Measurements from ENCODE around the gene NECAB3. TPM values are rescaled to one million over a fixed set of nuclear protein-coding genes. Genes with fewer than 3 reads are reported as not detected.

Gene NECAB3
- total RNA-seq, 1 donor from 2014 or later = 63.3 TPM

DNA sequence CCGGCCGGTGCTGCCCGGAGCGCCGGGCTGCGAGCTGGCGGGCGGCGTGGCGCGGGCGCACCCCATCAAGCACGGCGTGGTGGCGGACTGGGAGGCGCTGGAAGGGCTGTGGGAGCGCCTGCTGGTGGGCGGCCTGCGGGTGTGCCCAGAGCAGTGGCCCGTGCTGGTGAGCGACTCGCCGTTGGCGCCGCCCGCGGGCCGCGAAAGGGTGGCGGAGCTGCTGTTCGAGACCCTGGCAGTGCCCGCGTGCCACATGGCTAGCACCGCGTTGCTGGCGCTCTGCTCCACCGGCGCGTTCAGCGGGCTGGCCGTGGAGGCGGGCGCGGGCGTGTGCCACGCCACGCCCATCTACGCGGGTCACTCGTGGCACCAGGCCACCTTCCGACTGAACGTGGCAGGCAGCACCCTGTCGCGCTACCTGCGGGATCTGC is 7.0 kb downstream of the NECAB3 start:
- Mint-ChIP-seq H3K27ac (ENCODE audit: unreplicated experiment) (no peak overlapping the region), H3K36me3 (ENCODE audit: low read depth) (peaks cover 12% of the 10 kb centered on the region), H3K9me3 (no peaks in the 10 kb centered on the region), H3K4me1 (peaks cover 58% of the 10 kb centered on the region), H3K27me3 (ENCODE audit: low read depth) (peaks cover 16% of the 10 kb centered on the region), H3K4me3 (no peak overlapping the region)
- DNase-seq (ENCODE audit: low read depth, low spot score) = no peak
- TF ChIP-seq, protein P1, sequence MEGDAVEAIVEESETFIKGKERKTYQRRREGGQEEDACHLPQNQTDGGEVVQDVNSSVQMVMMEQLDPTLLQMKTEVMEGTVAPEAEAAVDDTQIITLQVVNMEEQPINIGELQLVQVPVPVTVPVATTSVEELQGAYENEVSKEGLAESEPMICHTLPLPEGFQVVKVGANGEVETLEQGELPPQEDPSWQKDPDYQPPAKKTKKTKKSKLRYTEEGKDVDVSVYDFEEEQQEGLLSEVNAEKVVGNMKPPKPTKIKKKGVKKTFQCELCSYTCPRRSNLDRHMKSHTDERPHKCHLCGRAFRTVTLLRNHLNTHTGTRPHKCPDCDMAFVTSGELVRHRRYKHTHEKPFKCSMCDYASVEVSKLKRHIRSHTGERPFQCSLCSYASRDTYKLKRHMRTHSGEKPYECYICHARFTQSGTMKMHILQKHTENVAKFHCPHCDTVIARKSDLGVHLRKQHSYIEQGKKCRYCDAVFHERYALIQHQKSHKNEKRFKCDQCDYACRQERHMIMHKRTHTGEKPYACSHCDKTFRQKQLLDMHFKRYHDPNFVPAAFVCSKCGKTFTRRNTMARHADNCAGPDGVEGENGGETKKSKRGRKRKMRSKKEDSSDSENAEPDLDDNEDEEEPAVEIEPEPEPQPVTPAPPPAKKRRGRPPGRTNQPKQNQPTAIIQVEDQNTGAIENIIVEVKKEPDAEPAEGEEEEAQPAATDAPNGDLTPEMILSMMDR (conservative IDR thresholded peaks at IDR 0.05) = no peak

DNA sequence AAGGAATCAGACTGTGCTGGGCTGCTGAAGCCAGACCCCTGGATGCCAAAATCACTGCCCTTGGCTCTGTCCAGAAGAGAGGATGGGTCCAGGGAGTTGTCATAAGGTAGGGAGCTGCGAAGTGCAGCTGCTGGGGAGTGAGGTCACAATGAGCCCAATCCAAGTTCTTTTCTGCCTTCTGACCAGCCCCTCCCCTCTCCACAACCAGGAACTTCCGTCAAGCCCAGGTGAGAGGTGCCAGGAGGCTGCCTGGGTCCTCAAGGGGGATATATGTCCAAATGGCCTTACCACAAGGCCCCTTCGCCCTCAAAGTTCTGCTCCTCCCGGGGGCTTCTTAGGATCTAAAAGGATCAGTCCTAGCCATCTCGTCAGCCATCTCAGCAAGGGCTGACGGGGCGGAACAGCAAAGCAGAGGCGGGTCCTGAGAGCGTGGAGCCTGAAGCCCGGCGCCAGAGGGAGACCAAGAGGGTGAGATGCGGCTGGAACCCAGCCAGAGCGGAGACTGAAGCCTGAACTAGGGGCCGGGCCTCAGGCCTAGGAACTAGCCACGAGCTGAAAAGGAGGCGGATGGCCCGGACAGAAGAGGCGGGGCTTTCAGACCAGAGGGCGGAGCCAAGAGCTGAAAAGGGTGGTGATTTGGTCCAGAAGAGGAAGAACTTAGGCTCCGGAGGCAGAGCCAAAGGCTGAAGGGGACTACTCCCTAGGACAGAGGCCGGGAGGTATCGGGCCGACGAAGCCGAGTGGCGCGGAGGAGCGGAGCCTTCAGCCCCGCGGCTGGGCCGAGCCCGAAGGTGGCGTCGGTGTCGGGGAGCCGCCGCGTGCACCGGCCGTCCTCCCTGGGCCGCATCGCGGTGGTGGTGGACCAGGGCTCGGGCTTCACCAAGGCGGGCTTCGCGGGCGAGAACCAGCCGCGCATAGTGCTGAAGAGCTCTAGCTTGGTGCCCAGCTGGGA is 7.7 kb downstream of the NECAB3 start, which contains the start of gene ACTL10:
ACTL10 (plus strand) TSS at position 651 of the 952 bp plus-strand sequence. CDS start 555 bp downstream, outside the sequence.
- Mint-ChIP-seq H3K4me1 (peaks cover 58% of the 10 kb centered on the region), H3K36me3 (ENCODE audit: low read depth) (peaks cover 12% of the 10 kb centered on the region), H3K9me3 (no peaks in the 10 kb centered on the region), H3K27me3 (ENCODE audit: low read depth) (peaks cover 18% of the 10 kb centered on the region), H3K27ac (ENCODE audit: unreplicated experiment) (peak within 1 kb of the TSS; percentile 58), H3K4me3 (peak within 1 kb of the TSS; percentile 90)
- DNase-seq (ENCODE audit: low read depth, low spot score) = peak; percentile 88
- TF ChIP-seq, protein P1 (conservative IDR thresholded peaks at IDR 0.05) = no peak

GRCh38 chr20:33664762-33665144 is 9.5 kb downstream of the NECAB3 start:
- Mint-ChIP-seq H3K9me3 (no peaks in the 10 kb centered on the region), H3K4me3 (peak overlapping the region; percentile 84), H3K36me3 (ENCODE audit: low read depth) (peaks cover 11% of the 10 kb centered on the region), H3K27me3 (ENCODE audit: low read depth) (peaks cover 14% of the 10 kb centered on the region), H3K4me1 (peaks cover 50% of the 10 kb centered on the region), H3K27ac (ENCODE audit: unreplicated experiment) (peak overlapping the region; percentile 67)
- DNase-seq (ENCODE audit: low read depth, low spot score) = no peak
- TF ChIP-seq, protein P1 (conservative IDR thresholded peaks at IDR 0.05) = no peak

DNA sequence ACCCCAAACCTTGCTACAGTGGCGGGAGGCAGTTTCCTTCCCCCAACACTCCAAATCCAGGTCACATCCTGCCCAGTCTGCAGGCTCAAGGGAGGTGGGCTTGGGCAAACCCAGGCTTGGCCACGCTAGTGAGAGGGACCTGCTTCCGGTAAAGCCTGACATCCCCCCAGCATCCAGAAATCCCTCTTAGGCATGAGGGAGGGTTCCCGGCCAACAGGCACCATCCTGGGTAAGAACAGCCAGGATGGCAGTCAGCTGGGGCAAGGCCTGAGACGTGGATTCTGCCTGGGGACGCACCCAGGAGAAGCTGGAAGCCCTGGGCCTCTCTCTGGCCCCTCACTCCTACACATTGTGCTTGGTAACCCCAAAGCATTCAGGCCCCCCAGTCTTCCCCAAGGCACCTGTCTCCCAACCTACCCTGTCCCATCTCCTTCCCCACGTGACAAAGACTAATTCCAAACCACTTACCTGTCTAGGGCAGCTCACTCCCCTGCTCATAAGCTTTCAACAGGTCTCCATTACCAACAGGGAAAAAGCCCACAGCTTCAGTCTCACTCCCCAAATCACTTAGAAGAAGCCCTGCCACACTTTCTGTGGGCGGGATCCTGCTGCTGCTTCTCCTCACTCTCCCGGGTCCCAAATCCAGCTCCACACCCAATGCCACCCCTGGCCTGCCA is 10.0 kb downstream of the NECAB3 start:
- Mint-ChIP-seq H3K36me3 (ENCODE audit: low read depth) (peaks cover 10% of the 10 kb centered on the region), H3K27ac (ENCODE audit: unreplicated experiment) (peak overlapping the region; percentile 67), H3K27me3 (ENCODE audit: low read depth) (peaks cover 12% of the 10 kb centered on the region), H3K4me1 (peaks cover 49% of the 10 kb centered on the region), H3K4me3 (peak overlapping the region; percentile 84), H3K9me3 (no peaks in the 10 kb centered on the region)
- DNase-seq (ENCODE audit: low read depth, low spot score) = no peak
- TF ChIP-seq, protein P1 (conservative IDR thresholded peaks at IDR 0.05) = no peak

DNA sequence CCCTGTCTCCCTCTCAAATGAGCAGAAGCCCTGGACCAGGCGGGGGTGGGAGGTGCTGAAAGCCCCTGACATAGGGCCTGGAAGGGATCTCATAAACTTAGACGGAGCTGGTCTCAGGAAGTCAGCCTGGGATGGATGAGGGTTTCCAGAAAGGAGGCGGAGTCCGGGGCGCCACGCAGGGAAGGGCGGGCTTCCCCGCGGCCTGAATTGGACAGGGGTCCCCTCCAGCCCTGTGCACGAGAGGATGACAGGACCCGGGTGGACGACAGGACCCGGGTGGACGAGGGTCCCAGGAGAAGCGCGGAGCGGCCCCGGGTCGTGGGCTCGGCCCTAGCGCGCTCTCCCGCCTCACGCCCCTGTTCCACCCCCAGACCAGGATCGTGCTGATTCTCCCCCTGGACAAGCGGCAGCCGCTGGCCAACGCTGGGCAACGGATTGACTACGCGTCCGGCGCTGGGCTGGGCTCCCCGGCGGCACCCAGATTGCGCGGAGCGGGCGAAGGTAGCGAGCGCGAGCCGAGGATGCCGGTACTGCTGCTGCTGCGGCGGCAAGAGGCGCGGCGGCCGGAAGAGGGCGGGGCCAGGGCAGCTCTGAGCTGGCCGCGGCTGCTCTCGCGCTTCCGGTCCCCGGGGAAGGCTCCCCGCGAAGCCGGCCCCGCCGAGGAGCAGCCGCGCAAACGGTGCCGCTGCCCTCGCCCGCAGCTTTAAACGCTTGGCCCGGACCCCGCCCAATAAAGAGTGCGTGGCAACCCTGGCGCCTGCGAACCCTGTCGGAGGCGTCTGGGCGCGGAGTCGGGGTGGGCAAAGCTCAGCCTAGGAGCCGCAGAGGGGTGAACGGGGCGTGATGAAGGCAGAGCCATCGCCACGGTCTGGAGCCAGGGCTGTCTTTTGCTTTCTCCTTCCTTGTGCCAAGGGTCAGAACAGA is 10.8 kb downstream of the NECAB3 start:
- H3K27me3 Mint-ChIP-seq (ENCODE audit: low read depth) = peaks cover 11% of the 10 kb centered on the region
- H3K9me3 Mint-ChIP-seq = no peaks in the 10 kb centered on the region
- H3K36me3 Mint-ChIP-seq (ENCODE audit: low read depth) = peaks cover 8% of the 10 kb centered on the region
- DNase-seq (ENCODE audit: low read depth, low spot score) = peak; percentile 82
- TF ChIP-seq, protein P1 (conservative IDR thresholded peaks at IDR 0.05) = no peak
- H3K27ac Mint-ChIP-seq (ENCODE audit: unreplicated experiment) = peak overlapping the region; percentile 90
- peaks cover 42% of the 10 kb centered on the region for H3K4me1 Mint-ChIP-seq
- peak overlapping the region; percentile 84 for H3K4me3 Mint-ChIP-seq

Data from neural crest cell (in vitro differentiated cells).